WTC11 (cell line): ENCODE measurements around the gene DAZ1.
"Not testable (repeated sequence)": the region's sequence is repeated elsewhere in the genome, so short reads cannot be mapped to it uniquely, and the experiment has no call there.

Experiments used
- CREB1 ChIP-seq: sonication (generic); formaldehyde crosslinking; IDR thresholded peaks from 2 replicates; pipeline ENCODE4 v1.8.0; 2023; ENCODE audit warnings: mild to moderate bottlenecking, missing genetic modification reagents
- ESRRA ChIP-seq: sonication (generic); formaldehyde crosslinking; IDR thresholded peaks from 2 replicates; pipeline ENCODE4 v1.8.1; 2022; ENCODE audit warnings: mild to moderate bottlenecking, missing genetic modification reagents, borderline replicate concordance
- ZBTB43 ChIP-seq: sonication (generic); formaldehyde crosslinking; IDR thresholded peaks from 2 replicates; pipeline ENCODE4 v1.8.1; 2023; ENCODE audit warnings: mild to moderate bottlenecking, missing genetic modification reagents
- ZNF121 ChIP-seq: sonication (generic); formaldehyde crosslinking; IDR thresholded peaks from 2 replicates; pipeline ENCODE4 v1.8.0; 2023; ENCODE audit warnings: missing genetic modification reagents
- TF ChIP-seq, protein P1 (sequence below): fragments of 200-600 bp; IDR thresholded peaks from 2 replicates; pipeline ENCODE4 v1.8.0; 2022; ENCODE audit warnings: antibody characterized with exemption
- TF ChIP-seq, protein P2 (sequence below): sonication (generic); formaldehyde crosslinking; IDR thresholded peaks from 2 replicates; pipeline ENCODE4 v1.8.1; 2023; ENCODE audit warnings: mild to moderate bottlenecking, missing genetic modification reagents, borderline replicate concordance

DNA sequence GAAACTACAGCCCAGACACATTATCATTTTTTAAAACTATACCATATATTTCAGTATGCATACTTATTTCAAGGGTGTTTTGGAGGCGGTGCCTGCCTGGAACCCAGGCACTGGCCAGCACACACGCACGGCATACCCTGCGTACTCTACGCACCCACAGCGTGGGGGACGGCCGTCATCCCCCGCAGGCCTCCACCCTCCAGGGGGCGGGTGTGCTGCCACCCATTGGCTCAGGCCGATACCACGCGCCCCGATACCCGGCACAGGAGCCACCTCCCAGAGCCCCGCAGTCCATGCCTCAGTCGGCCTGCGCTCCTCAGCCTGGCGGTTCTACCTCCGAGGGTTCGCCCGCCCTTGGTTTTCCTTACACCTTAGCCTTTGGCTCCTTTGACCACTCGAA lies 20.4 kb upstream of the DAZ1 start, which contains the start of gene DAZ2:
- TF ChIP-seq, protein P1, sequence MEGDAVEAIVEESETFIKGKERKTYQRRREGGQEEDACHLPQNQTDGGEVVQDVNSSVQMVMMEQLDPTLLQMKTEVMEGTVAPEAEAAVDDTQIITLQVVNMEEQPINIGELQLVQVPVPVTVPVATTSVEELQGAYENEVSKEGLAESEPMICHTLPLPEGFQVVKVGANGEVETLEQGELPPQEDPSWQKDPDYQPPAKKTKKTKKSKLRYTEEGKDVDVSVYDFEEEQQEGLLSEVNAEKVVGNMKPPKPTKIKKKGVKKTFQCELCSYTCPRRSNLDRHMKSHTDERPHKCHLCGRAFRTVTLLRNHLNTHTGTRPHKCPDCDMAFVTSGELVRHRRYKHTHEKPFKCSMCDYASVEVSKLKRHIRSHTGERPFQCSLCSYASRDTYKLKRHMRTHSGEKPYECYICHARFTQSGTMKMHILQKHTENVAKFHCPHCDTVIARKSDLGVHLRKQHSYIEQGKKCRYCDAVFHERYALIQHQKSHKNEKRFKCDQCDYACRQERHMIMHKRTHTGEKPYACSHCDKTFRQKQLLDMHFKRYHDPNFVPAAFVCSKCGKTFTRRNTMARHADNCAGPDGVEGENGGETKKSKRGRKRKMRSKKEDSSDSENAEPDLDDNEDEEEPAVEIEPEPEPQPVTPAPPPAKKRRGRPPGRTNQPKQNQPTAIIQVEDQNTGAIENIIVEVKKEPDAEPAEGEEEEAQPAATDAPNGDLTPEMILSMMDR = not testable (repeated sequence)
- TF ChIP-seq ZBTB43; ESRRA; ZNF121 (CRISPR knock-in tag); CREB1 (CRISPR knock-in tag): not testable (repeated sequence)
- TF ChIP-seq, protein P2, sequence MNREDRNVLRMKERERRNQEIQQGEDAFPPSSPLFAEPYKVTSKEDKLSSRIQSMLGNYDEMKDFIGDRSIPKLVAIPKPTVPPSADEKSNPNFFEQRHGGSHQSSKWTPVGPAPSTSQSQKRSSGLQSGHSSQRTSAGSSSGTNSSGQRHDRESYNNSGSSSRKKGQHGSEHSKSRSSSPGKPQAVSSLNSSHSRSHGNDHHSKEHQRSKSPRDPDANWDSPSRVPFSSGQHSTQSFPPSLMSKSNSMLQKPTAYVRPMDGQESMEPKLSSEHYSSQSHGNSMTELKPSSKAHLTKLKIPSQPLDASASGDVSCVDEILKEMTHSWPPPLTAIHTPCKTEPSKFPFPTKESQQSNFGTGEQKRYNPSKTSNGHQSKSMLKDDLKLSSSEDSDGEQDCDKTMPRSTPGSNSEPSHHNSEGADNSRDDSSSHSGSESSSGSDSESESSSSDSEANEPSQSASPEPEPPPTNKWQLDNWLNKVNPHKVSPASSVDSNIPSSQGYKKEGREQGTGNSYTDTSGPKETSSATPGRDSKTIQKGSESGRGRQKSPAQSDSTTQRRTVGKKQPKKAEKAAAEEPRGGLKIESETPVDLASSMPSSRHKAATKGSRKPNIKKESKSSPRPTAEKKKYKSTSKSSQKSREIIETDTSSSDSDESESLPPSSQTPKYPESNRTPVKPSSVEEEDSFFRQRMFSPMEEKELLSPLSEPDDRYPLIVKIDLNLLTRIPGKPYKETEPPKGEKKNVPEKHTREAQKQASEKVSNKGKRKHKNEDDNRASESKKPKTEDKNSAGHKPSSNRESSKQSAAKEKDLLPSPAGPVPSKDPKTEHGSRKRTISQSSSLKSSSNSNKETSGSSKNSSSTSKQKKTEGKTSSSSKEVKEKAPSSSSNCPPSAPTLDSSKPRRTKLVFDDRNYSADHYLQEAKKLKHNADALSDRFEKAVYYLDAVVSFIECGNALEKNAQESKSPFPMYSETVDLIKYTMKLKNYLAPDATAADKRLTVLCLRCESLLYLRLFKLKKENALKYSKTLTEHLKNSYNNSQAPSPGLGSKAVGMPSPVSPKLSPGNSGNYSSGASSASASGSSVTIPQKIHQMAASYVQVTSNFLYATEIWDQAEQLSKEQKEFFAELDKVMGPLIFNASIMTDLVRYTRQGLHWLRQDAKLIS = not testable (repeated sequence)
